ENCODE results near the gene PLEKHG4B. TPM values are rescaled to one million over a fixed set of nuclear protein-coding genes. Genes with fewer than 3 reads are reported as not detected.

PLEKHG4B gene
- total RNA-seq, 1 experiment from 2014 or later: 0.02 TPM

GRCh38 chr5:83029-83428 lies 8.9 kb upstream of the PLEKHG4B start:
- Histone ChIP-seq H3K4me1 (ENCODE audit: control insufficient read depth in 1 of 2, insufficient read depth in 2 of 2, low read length in 2 of 2) (peaks cover 5 to 15% of the 10 kb centered on the region in 2 experiments; a peak in 2 of 4 replicates), H3K36me3 (ENCODE audit: control insufficient read depth in 1 of 2, insufficient read depth in 2 of 2, low read length in 2 of 2) (no peaks in the 10 kb centered on the region), H3K9me3 (ENCODE audit: control insufficient read depth in 1 of 2, insufficient read depth in 1 of 2, low read depth in 1 of 2, low read length in 2 of 2) (no peaks in the 10 kb centered on the region), H3K79me2 (ENCODE audit: insufficient read depth, low read length) (no peaks in the 10 kb centered on the region), H3K4me2 (ENCODE audit: low read length) (no peak overlapping the region), H3K27me3 (ENCODE audit: insufficient read depth, low read length) (peaks cover 14% of the 10 kb centered on the region), H3K27ac (ENCODE audit: low read depth, low read length) (no peak overlapping the region), H3K4me3 (replicated peaks in 1 of 2; ENCODE audit: low read depth in 1 of 2, low read length in 2 of 2) (no peak overlapping the region), H3K9me2 (ENCODE audit: insufficient read depth) (no peaks in the 10 kb centered on the region), H2AFZ (ENCODE audit: low read depth, low read length, poor library complexity, severe bottlenecking) (no peak overlapping the region), H3K9ac (ENCODE audit: low read length) (no peak overlapping the region), H4K20me1 (ENCODE audit: insufficient read depth) (no peaks in the 10 kb centered on the region)
- RAD21 ChIA-PET (ENCODE audit: low non-redundant PET in 1 of 2, low total read pairs in 2 of 2, uncharacterized antibody in 2 of 2, unreplicated experiment in 2 of 2): no interaction called here
- BruUV-seq (replicated peaks): no TSS peak
- intact Hi-C loops (cut with micrococcal nuclease): no loop called here
- POLR2A ChIA-PET: no interaction called here
- DNase-seq (ENCODE audit: low read depth, low spot score): no peak
- TF ChIP-seq ELF1 (IDR thresholded peaks at IDR 0.05; ENCODE audit: borderline replicate concordance, low read depth) (no peak), POLR2AphosphoS5 (IDR thresholded peaks at IDR 0.05; ENCODE audit: low read depth, low read length) (no peak), FOSL1 (IDR thresholded peaks at IDR 0.05; ENCODE audit: low read depth) (no peak), REST (IDR thresholded peaks at IDR 0.05; ENCODE audit: low read depth) (no peak), EZH2phosphoT487 (IDR thresholded peaks at IDR 0.05; ENCODE audit: borderline replicate concordance) (no peak), POLR2A (IDR thresholded peaks at IDR 0.05; ENCODE audit: borderline replicate concordance, extremely low read depth, insufficient read depth, insufficient read length) (no peak), CBX3 (IDR thresholded peaks at IDR 0.05; ENCODE audit: low read depth) (no peak), SP1 (IDR thresholded peaks at IDR 0.05; ENCODE audit: low read depth) (no peak), SIN3A (IDR thresholded peaks at IDR 0.05; ENCODE audit: low read depth) (no peak), RAD21 (IDR thresholded peaks at IDR 0.05; ENCODE audit: low read depth) (no peak), ATF3 (IDR thresholded peaks at IDR 0.05) (no peak), EZH2 (IDR thresholded peaks at IDR 0.05) (no peak), YY1 (IDR thresholded peaks at IDR 0.05; ENCODE audit: extremely low read depth, insufficient replicate concordance, low read depth, low read length) (no peak), TCF7L2 (IDR thresholded peaks at IDR 0.05; ENCODE audit: borderline replicate concordance, extremely low read depth, insufficient read depth, insufficient read length) (no peak), MAX (IDR thresholded peaks at IDR 0.05) (no peak), ZFX (IDR thresholded peaks at IDR 0.05) (no peak), EGR1 (IDR thresholded peaks at IDR 0.05; ENCODE audit: low read depth) (no peak)
- TF ChIP-seq, protein P1, sequence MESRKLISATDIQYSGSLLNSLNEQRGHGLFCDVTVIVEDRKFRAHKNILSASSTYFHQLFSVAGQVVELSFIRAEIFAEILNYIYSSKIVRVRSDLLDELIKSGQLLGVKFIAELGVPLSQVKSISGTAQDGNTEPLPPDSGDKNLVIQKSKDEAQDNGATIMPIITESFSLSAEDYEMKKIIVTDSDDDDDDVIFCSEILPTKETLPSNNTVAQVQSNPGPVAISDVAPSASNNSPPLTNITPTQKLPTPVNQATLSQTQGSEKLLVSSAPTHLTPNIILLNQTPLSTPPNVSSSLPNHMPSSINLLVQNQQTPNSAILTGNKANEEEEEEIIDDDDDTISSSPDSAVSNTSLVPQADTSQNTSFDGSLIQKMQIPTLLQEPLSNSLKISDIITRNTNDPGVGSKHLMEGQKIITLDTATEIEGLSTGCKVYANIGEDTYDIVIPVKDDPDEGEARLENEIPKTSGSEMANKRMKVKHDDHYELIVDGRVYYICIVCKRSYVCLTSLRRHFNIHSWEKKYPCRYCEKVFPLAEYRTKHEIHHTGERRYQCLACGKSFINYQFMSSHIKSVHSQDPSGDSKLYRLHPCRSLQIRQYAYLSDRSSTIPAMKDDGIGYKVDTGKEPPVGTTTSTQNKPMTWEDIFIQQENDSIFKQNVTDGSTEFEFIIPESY (IDR thresholded peaks at IDR 0.05; ENCODE audit: extremely low read depth, insufficient replicate concordance, low read length): no peak
- CTCF ChIA-PET: no interaction called here
- ATAC-seq: no peak

Measured in HCT116 (cell line).